ENCODE data around the gene PBX2.
"Not testable (repeated sequence)": the region's sequence is repeated elsewhere in the genome, so short reads cannot be mapped to it uniquely, and the experiment has no call there.

Gene PBX2

DNA sequence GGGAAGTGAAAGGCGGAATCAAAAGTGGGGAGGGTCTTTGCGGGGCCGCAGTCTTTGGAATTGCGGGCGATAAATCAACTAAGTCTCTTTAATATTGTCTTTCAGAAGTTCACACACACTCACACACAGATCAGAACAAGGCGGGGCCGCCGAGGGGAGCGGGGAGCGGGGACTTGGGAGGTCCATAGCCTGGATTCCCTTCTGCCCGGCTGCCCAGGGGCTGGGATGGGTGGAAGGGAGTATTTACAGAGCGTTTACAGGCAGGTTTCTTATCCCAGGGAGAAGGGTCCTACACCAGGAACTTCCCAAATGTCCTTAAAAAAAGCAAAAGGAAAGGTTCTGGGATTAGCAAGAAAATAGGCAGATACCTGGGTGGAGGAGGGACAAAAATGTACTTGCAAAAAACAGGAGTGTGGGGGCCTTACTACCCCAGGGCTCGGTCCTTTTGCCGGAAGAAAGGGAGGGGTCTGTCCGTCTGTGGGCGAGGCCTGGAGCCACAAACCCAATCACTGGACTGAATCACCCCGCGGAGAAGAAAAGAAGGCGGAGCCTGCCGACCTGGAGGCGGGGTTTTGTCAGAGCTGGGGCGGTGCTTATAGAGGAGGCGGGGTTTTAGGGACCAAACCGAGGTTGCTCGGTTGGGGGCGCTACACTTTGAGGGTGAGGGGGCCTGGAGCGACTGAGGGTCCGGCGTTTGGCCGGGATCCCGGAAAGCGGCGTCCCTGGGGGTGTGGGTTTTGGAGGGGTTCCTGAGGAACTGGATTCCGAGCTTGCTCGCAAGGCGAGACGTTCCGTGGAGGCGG, 41.5 kb downstream of the PBX2 start:
- DNase-seq: peak; percentile 40

DNA sequence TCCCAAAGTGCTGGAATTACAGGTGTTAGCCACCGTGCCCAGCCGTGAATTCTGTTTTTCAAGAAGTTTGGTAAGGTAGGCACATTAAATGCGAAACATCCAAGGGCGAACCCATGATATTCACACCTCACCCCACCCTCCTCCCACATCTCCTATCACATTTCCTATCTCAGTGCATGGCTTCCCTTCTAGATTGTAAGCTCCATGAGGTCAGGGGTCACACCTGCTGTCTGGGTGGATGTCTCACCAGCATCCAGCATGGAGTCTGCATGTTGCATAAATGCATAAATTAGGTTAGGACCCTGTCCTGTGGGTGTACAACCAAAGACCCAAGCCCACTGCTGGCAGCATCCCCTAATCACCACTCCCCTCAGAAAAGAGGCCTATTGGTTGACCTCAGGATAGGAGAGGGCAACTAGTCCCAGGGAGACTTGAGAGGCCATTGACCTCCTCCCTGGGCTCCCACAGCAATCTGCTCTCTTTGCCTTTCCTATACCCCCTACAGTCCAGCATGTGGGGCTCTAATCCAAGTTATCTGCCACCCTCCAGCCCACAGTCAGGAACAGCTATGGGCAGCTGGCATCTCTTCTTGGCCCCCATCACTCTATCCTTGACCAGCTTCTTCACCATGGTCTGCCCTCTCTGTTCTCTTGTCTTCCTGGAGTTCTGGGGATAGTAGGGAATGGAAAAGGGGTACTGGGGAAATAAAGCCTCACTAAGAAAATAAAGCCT, 42.4 kb downstream of the PBX2 start:
- no peak for DNase-seq

DNA sequence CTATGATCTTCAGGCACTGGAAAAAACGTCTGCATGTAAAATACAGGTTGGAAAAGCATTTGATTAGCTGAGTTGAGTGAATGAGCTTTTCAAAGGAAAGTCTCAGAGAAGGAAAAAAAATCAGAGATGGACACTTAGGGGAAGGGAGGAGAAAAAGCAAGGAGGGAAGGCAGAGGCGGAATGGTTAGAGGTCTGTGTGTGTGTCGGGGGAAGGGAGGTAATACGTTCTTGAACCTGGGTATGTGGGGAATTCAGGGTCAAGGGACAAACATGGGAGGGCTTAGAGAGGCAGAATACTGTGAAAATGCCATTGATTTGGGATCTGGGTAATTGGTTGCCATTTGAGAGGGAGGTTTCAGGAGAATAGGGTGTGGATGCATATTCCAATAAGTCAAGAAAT, 43.3 kb downstream of the PBX2 start:
- no peak for DNase-seq

DNA sequence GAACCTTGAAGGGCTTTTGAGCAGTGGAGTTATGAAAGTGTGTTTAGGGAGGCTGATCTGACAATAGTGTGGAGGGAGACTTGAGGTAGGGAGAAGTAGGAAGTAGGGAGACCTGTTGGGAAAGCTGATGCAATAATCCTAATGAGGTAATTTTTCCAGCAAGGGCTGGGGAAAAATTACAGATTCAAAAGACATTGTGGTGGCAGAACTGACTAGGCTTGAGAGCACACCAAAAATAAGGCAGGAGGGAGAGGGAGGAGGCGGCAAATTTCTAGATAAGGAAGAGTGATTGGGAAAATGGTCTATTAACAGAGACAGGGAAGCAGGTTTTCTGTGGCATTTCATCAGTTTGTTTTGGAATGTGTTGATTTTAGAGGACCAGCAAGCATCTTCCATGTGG, 43.7 kb downstream of the PBX2 start:
- no peak for DNase-seq

DNA sequence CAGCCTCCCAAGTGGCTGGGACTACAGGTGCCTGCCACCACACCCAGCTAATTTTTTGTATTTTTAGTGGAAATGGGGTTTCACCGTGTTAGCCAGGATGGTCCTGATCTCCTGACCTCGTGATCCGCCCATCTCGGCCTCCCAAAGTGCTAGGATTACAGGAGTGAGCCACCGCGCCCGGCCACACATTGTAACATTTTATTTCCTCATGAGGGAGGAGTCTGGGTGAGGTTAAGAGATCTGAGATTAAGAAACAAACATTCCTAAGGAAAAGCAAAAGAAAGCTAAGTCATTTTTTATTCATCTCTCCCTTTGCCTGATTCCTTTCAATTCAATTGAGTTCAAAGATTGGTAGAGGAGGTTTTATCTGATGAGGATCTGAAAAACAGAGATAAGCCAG, 45.8 kb downstream of the PBX2 start:
- DNase-seq: not testable (repeated sequence)

DNA sequence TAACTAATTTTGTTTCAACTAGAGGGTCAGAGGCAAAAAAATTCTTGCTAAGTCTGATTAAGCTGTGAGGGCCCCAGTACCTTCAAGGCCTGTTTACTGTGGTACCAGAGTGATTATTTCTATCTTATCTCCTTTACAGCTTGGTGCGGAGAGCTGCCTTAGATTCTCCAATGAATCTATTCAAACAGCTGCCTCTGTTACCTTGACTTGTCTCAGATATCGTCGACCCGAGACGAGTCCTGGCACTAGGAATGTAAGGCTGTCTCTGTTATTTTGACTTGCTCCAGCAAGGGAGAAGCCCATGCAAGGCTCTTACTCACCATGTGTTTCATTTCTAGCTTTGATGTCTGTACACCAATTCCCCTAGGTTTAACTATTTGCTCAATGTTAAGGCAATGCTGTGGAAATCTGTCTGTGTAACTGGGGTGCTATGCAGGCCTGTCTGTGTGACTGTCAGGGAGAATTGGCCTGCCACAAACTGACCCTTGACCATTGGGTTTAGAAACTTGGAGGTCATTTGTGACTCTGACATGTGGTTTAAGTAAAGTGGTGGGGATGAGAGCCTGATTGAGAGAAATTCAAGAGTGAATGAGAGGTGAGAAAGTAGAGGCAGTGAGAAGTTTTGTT, 49.5 kb downstream of the PBX2 start:
- no peak for DNase-seq

DNA sequence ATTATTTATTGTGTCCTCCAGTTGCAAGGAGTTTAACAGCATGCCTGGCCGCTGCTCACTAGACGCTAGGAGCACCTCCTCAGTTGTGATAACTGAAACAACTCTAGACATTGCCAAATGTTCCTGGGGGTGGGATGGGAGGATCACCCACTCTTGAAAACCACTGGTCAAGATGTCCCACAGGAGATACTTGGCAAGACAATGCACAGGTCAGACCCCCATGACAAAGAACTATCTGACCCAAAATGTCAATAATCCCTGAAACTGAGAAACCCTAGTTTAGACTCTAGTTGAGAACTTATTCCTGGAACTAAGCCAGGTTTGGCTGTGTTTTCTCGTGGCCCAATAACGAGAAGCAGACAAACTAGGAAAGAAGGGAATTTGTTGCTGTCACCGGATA, 50.4 kb downstream of the PBX2 start:
- DNase-seq: no peak

DNA sequence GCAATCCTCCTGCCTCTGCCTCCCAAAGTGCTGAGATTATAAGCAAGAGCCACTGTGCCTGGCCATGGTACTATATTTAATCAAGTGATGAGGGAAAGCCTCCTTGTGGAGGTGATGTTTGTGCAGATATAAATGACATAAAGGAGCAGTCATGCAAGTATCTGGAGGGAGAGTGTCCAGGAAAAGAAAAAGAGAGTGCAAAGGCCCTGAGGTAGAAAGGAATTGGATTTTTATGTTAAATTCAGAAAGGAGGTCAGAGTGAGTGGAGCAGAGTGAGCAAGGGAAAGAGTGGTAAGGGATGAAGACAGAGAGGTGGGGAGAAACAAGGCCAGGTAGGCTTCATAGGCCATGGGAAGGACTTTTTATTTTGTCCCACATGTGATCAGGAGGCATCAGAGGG, 52.5 kb downstream of the PBX2 start:
- DNase-seq: no peak

Measured in fibroblast of skin of right biceps (primary cell).